HG03521 (cell line): ENCODE data around the gene FHL3.
A peak's percentile ranks its signal among the peaks of the same experiment; 100 is the strongest.

Experiments
- ATAC-seq: cut with Tn5 transposase; IDR thresholded peaks from one replicate; pipeline ENCODE4 v1.9.1; 2021; ENCODE audit warnings: mild to moderate bottlenecking, moderate library complexity; ENCODE audit not compliant: unreplicated experiment

Gene FHL3

GRCh38 chr1:38005195-38006007, at the start of gene FHL3:
Gene FHL3 (minus strand): TSS chr1:38005514. CDS start chr1:37999412, 6,102 bp downstream.
- no peak for ATAC-seq

- ATAC-seq = no peak
Observed at GRCh38 chr1:38053416-38054091, 48.2 kb upstream of the FHL3 start.

- ATAC-seq = no peak
Observed at GRCh38 chr1:38052750-38053415, 47.6 kb upstream of the FHL3 start.

- no peak for ATAC-seq
Observed at GRCh38 chr1:38051079-38051543, 45.8 kb upstream of the FHL3 start.

GRCh38 chr1:38050397-38051078, 45.2 kb upstream of the FHL3 start:
- ATAC-seq = no peak

GRCh38 chr1:38047603-38048141, 42.4 kb upstream of the FHL3 start:
- no peak for ATAC-seq

GRCh38 chr1:38046884-38047602, 41.7 kb upstream of the FHL3 start:
- peak; percentile 65 for ATAC-seq

GRCh38 chr1:38046333-38046883, 41.1 kb upstream of the FHL3 start, which contains the start of gene POU3F1:
Gene POU3F1 (minus strand): TSS chr1:38046793. CDS start chr1:38046743, 50 bp downstream.
- ATAC-seq = peak; percentile 1

GRCh38 chr1:38045401-38046332, 40.4 kb upstream of the FHL3 start:
- ATAC-seq = no peak

- ATAC-seq = no peak
Observed at GRCh38 chr1:38044221-38045215, 39.2 kb upstream of the FHL3 start.

GRCh38 chr1:38043036-38043747, 37.9 kb upstream of the FHL3 start:
- ATAC-seq = no peak

GRCh38 chr1:38041936-38042834, 36.9 kb upstream of the FHL3 start:
- ATAC-seq = no peak

GRCh38 chr1:38039331-38040088, 34.2 kb upstream of the FHL3 start:
- ATAC-seq = no peak

GRCh38 chr1:38038861-38039260, 33.5 kb upstream of the FHL3 start:
- ATAC-seq = no peak
